HCT116 (cell line): ENCODE data around the gene TTC23. TPM values are rescaled to one million over a fixed set of nuclear protein-coding genes. Genes with fewer than 3 reads are reported as not detected.

Source experiments
- ATAC-seq: fragments of 200-7000 bp; cut with Tn5 transposase; 2 replicates; pipeline ENCODE4 v1.9.1; 2020; ENCODE audit warnings: mild to moderate bottlenecking, moderate library complexity
- BruUV-seq: library from RNA; stranded (reverse); fragments of 400-500 nt; replicated peaks from 2 replicates; lab custom pipeline; 2021; lab: Mats Ljungman, UMichigan
- CTCF ChIA-PET: fragments of 300-600 bp; sonication (Branson Sonifier 250); formaldehyde crosslinking; loops from one replicate; lab custom pipeline; 2021; ENCODE audit warnings: antibody characterized with exemption; lab: Charles Lee
- POLR2A ChIA-PET: fragments of 300-600, 350-600 bp; sonication (Branson Sonifier 250); formaldehyde crosslinking; loops from one replicate; lab custom pipeline; 2021; ENCODE audit warnings: antibody characterized with exemption; lab: Charles Lee
- RAD21 ChIA-PET, 2 experiments: fragments of 300-600 bp; sonication (Branson Sonifier 250); formaldehyde crosslinking; loops; one replicate each; lab custom pipeline; 2023; ENCODE audit warnings: low total read pairs in 2 of 2; ENCODE audit not compliant: uncharacterized antibody in 2 of 2, unreplicated experiment in 2 of 2, low non-redundant PET in 1 of 2; lab: Charles Lee
- DNase-seq: peaks from one replicate; pipeline ENCODE4 v3.0.0-alpha.2; 2010; ENCODE audit warnings: low read depth, low spot score
- H2AFZ ChIP-seq: fragments of 200-600 bp; shearing (Covaris generic), sonication (generic); 2 replicates; pipeline ENCODE4 v1.6.1; 2017; ENCODE audit warnings: low read depth, mixed run types, mixed read lengths, antibody characterized with exemption, low read length; ENCODE audit not compliant: poor library complexity, severe bottlenecking
- H3K27ac ChIP-seq: 2 replicates; pipeline ENCODE4 v1.5.1; 2012; ENCODE audit warnings: low read depth, low read length
- H3K27me3 ChIP-seq: fragments of 200-600 bp; sonication (generic); 2 replicates; pipeline ENCODE4 v1.6.1; 2016; ENCODE audit warnings: mixed run types, low read length, mixed read lengths; ENCODE audit not compliant: insufficient read depth
- H3K36me3 ChIP-seq, 2 experiments: fragments of 200-500 bp in 1 of 2; fragments of 200-600 bp in 1 of 2; sonication (Bioruptor generic) in 1 of 2; sonication (generic) in 1 of 2; 2 replicates each; pipeline versions ENCODE4 v1.5.1 to v1.6.1; 2014 to 2016; ENCODE audit warnings: low read length in 2 of 2, inconsistent platforms in 1 of 2, mixed read lengths in 1 of 2, mixed run types in 1 of 2; ENCODE audit not compliant: insufficient read depth in 2 of 2, control insufficient read depth in 1 of 2
- H3K4me1 ChIP-seq, 2 experiments: fragments of 200-600 bp in 1 of 2; sonication (generic) in 1 of 2; 2 replicates each; pipeline versions ENCODE4 v1.5.1 to v1.6.1; 2012 to 2017; ENCODE audit warnings: low read length in 2 of 2, inconsistent platforms in 1 of 2, mild to moderate bottlenecking in 1 of 2, mixed read lengths in 1 of 2, mixed run types in 1 of 2, moderate library complexity in 1 of 2; ENCODE audit not compliant: insufficient read depth in 2 of 2, control insufficient read depth in 1 of 2
- H3K4me2 ChIP-seq: fragments of 200-600 bp; sonication (generic); 2 replicates; pipeline ENCODE4 v1.6.1; 2017; ENCODE audit warnings: mixed run types, low read length, mixed read lengths
- H3K4me3 ChIP-seq, 2 experiments: fragments of 200-600 bp in 1 of 2; sonication (generic) in 1 of 2; replicated peaks in 1 of 2; 2 replicates each; pipeline ENCODE4 v1.5.1; 2011 to 2016; ENCODE audit warnings: low read length in 2 of 2, control low read depth in 1 of 2, low read depth in 1 of 2, mild to moderate bottlenecking in 1 of 2, mixed read lengths in 1 of 2, mixed run types in 1 of 2
- H3K79me2 ChIP-seq: fragments of 200-600 bp; sonication (generic); 2 replicates; pipeline ENCODE4 v1.6.1; 2017; ENCODE audit warnings: mild to moderate bottlenecking, mixed run types, low read length, moderate library complexity, mixed read lengths; ENCODE audit not compliant: insufficient read depth
- H3K9ac ChIP-seq: fragments of 200-600 bp; sonication (generic); 2 replicates; pipeline ENCODE4 v1.6.1; 2016; ENCODE audit warnings: low read length, mixed read lengths
- H3K9me2 ChIP-seq: fragments of 200-600 bp; sonication (generic), shearing (Covaris generic); 2 replicates; pipeline ENCODE4 v1.6.1; 2017; ENCODE audit warnings: mixed run types, mild to moderate bottlenecking, moderate library complexity; ENCODE audit not compliant: insufficient read depth
- H3K9me3 ChIP-seq, 2 experiments: fragments of 200-500 bp in 1 of 2; fragments of 200-600 bp in 1 of 2; sonication (Bioruptor generic) in 1 of 2; sonication (generic) in 1 of 2; 2 replicates each; pipeline ENCODE4 v1.6.1; 2014 to 2017; ENCODE audit warnings: low read length in 2 of 2, mixed read lengths in 2 of 2, inconsistent platforms in 1 of 2, low read depth in 1 of 2, mild to moderate bottlenecking in 1 of 2, mixed run types in 1 of 2, moderate library complexity in 1 of 2; ENCODE audit not compliant: control insufficient read depth in 1 of 2, insufficient read depth in 1 of 2
- H4K20me1 ChIP-seq: fragments of 200-600 bp; sonication (generic), shearing (Covaris generic); 2 replicates; pipeline ENCODE4 v1.6.1; 2017; ENCODE audit warnings: mixed run types, mild to moderate bottlenecking, moderate library complexity; ENCODE audit not compliant: insufficient read depth
- EZH2phosphoT487 ChIP-seq: fragments of 200-600 bp; IDR thresholded peaks from 2 replicates; pipeline ENCODE4 v1.6.1; 2018; ENCODE audit warnings: antibody characterized with exemption, borderline replicate concordance
- POLR2A ChIP-seq: IDR thresholded peaks from 2 replicates; pipeline ENCODE4 v1.7.0; 2011; ENCODE audit warnings: borderline replicate concordance; ENCODE audit not compliant: insufficient read depth, insufficient read length; ENCODE audit errors: extremely low read depth
- SIN3A ChIP-seq: IDR thresholded peaks from 2 replicates; pipeline ENCODE4 v1.6.1; 2012; ENCODE audit warnings: low read depth
- YY1 ChIP-seq: IDR thresholded peaks from 2 replicates; pipeline ENCODE4 v1.6.1; 2011; ENCODE audit warnings: low read length, low read depth, moderate library complexity, mild to moderate bottlenecking; ENCODE audit not compliant: insufficient replicate concordance; ENCODE audit errors: extremely low read depth
- ZFX ChIP-seq: fragments of 450-650 bp; IDR thresholded peaks from 2 replicates; pipeline ENCODE4 v1.6.1; 2017
- ZNF274 ChIP-seq: fragments of 200-500 bp; sonication (Bioruptor generic); IDR thresholded peaks from 2 replicates; pipeline ENCODE4 v1.6.1; 2014; ENCODE audit warnings: mild to moderate bottlenecking, low read depth, low read length, inconsistent platforms
- intact Hi-C: fragments of 100-400 bp; cut with micrococcal nuclease; formaldehyde crosslinking; loops from 2 replicates; pipeline ENCODE4 v1.10.0; 2022
- total RNA-seq: library from RNA; stranded (reverse); gene quantifications from one replicate; pipeline ENCODE4 v1.2.1, GENCODE V29; 2021; ENCODE audit not compliant: unreplicated experiment
- TF ChIP-seq, protein P1 (sequence below), 3 experiments: fragments of 200-600 bp in 1 of 3; sonication (generic) in 1 of 3; IDR thresholded peaks in 2 of 3; conservative IDR thresholded peaks in 1 of 3; 2 replicates each; pipeline ENCODE4 v1.5.1; 2012 to 2017; ENCODE audit warnings: low read depth in 2 of 3, low read length in 2 of 3, antibody characterized with exemption in 1 of 3, borderline replicate concordance in 1 of 3, control low read depth in 1 of 3, mild to moderate bottlenecking in 1 of 3, mixed read lengths in 1 of 3, mixed run types in 1 of 3, moderate library complexity in 1 of 3; ENCODE audit not compliant: insufficient read depth in 1 of 3

Gene TTC23
- total RNA-seq, 1 experiment from 2014 or later: 10.2 TPM

DNA sequence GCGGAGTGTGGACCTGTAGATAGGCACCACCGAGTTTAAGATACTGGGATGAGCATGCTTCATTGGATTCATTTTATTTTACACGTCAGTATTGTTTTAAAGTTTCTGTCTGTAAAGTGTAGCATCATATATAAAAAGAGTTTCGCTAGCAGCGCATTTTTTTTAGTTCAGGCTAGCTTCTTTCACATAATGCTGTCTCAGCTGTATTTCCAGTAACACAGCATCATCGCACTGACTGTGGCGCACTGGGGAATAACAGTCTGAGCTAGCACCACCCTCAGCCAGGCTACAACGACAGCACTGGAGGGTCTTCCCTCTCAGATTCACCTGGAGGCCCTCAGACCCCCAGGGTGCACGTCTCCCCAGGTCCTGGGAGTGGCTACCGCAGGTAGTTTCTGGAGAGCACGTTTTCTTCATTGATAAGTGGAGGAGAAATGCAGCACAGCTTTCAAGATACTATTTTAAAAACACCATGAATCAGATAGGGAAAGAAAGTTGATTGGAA lies 115.0 kb downstream of the TTC23 start:
- Histone ChIP-seq H3K27ac (no peak overlapping the region), H3K9ac (no peak overlapping the region), H3K4me3 (no peak overlapping the region), H3K4me2 (no peak overlapping the region), H3K27me3 (no peaks in the 10 kb centered on the region), H2AFZ (no peak overlapping the region), H4K20me1 (no peaks in the 10 kb centered on the region), H3K4me1 (peaks cover 0 to 12% of the 10 kb centered on the region in 2 experiments; a peak in 3 of 4 replicates), H3K79me2 (no peaks in the 10 kb centered on the region), H3K9me2 (no peaks in the 10 kb centered on the region)
- BruUV-seq: no TSS peak
- intact Hi-C loops: no loop called here
- no peak for ATAC-seq
- no peak for DNase-seq
- CTCF ChIA-PET: interaction anchor here (1.2 to 1.5 kb wide), 2 partner anchors 34 to 58 kb away, joined by 3 to 5 read pairs; no protein-coding TSS in a partner anchor
- RAD21 ChIA-PET: no interaction called here
- POLR2A ChIA-PET: no interaction called here
- TF ChIP-seq YY1 (no peak), ZFX (no peak), EZH2phosphoT487 (no peak), ZNF274 (no peak), POLR2A (no peak), SIN3A (no peak)
- TF ChIP-seq, protein P1, sequence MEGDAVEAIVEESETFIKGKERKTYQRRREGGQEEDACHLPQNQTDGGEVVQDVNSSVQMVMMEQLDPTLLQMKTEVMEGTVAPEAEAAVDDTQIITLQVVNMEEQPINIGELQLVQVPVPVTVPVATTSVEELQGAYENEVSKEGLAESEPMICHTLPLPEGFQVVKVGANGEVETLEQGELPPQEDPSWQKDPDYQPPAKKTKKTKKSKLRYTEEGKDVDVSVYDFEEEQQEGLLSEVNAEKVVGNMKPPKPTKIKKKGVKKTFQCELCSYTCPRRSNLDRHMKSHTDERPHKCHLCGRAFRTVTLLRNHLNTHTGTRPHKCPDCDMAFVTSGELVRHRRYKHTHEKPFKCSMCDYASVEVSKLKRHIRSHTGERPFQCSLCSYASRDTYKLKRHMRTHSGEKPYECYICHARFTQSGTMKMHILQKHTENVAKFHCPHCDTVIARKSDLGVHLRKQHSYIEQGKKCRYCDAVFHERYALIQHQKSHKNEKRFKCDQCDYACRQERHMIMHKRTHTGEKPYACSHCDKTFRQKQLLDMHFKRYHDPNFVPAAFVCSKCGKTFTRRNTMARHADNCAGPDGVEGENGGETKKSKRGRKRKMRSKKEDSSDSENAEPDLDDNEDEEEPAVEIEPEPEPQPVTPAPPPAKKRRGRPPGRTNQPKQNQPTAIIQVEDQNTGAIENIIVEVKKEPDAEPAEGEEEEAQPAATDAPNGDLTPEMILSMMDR (IDR thresholded peaks at IDR 0.05 in 2 of 3, conservative IDR thresholded peaks at IDR 0.05 in 1 of 3; ENCODE audit: borderline replicate concordance in 1 of 3, insufficient read depth in 1 of 3, low read depth in 2 of 3, low read length in 2 of 3): no peak
- TF ChIP-seq, all 23 proteins: peak for 0
- no peaks in the 10 kb centered on the region for H3K36me3 ChIP-seq
- no peaks in the 10 kb centered on the region for H3K9me3 ChIP-seq
